Measurements from ENCODE around the gene SPATA31D4.

DNA sequence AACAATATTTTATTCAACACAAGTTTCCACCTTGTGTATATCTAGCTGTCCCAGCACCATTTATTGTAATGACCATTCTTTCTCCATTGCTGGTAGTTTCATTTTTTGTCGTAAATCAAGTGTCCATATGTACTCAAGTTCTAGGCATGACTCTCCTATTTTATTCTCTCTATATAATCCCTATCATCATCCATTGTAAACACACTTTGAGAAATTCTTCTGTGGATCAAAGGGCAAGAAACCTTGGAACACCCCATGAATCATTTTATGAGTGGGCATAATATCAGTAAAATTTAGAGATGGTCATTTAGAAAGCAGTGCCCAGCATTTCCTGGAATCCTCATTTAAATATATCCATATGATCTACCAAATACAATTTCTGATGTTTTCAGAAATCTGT lies 35.8 kb upstream of the SPATA31D4 start:
- TF ChIP-seq, protein P1, sequence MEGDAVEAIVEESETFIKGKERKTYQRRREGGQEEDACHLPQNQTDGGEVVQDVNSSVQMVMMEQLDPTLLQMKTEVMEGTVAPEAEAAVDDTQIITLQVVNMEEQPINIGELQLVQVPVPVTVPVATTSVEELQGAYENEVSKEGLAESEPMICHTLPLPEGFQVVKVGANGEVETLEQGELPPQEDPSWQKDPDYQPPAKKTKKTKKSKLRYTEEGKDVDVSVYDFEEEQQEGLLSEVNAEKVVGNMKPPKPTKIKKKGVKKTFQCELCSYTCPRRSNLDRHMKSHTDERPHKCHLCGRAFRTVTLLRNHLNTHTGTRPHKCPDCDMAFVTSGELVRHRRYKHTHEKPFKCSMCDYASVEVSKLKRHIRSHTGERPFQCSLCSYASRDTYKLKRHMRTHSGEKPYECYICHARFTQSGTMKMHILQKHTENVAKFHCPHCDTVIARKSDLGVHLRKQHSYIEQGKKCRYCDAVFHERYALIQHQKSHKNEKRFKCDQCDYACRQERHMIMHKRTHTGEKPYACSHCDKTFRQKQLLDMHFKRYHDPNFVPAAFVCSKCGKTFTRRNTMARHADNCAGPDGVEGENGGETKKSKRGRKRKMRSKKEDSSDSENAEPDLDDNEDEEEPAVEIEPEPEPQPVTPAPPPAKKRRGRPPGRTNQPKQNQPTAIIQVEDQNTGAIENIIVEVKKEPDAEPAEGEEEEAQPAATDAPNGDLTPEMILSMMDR (IDR thresholded peaks at IDR 0.05): no peak
- no peak for TF ChIP-seq POLR2A (IDR thresholded peaks at IDR 0.05)
